ENCODE measurements around the gene PPP4R2.

GRCh38 chr3:73031573-73032103 lies 35.0 kb downstream of the PPP4R2 start:
- TF ChIP-seq CTCF (conservative IDR thresholded peaks at IDR 0.05), result no peak
- no peak for TF ChIP-seq EZH2 (IDR thresholded peaks at IDR 0.05; ENCODE audit: low read depth)
